SK-N-MC (cell line): Measurements from ENCODE around the gene CEP104.
"Not testable (repeated sequence)": the region's sequence is repeated elsewhere in the genome, so short reads cannot be mapped to it uniquely, and the experiment has no call there.

Experiments used
- DNase-seq: peaks from one replicate; pipeline ENCODE4 v3.0.0-alpha.2; 2011; ENCODE audit warnings: low read depth, low spot score
- H3K27ac ChIP-seq: fragments of 200-600 bp; sonication (generic); 2 replicates; pipeline ENCODE4 v1.5.1; 2016; ENCODE audit warnings: mixed run types
- H3K36me3 ChIP-seq: fragments of 200-600 bp; sonication (generic); 2 replicates; pipeline ENCODE4 v1.6.1; 2017; ENCODE audit warnings: antibody characterized with exemption, low read length, mixed read lengths; ENCODE audit not compliant: insufficient read depth
- H3K4me3 ChIP-seq: fragments of 200-600 bp; sonication (generic); 2 replicates; pipeline ENCODE4 v1.5.1; 2016
- H3K9ac ChIP-seq: fragments of 200-600 bp; sonication (generic); 2 replicates; pipeline ENCODE4 v1.8.0; 2017; ENCODE audit warnings: mixed run types, mixed read lengths; ENCODE audit not compliant: insufficient read length
- H3K9me3 ChIP-seq: fragments of 200-600 bp; sonication (generic); 2 replicates; pipeline ENCODE4 v1.6.1; 2017; ENCODE audit warnings: low read depth, mild to moderate bottlenecking, antibody characterized with exemption, low read length, moderate library complexity, mixed read lengths
- EZH2 ChIP-seq: fragments of 200-600 bp; sonication (generic); IDR thresholded peaks from one replicate; pipeline ENCODE4 v1.6.1; 2017; ENCODE audit warnings: antibody characterized with exemption
- FOXP2 ChIP-seq: optimal IDR thresholded peaks from 2 replicates; pipeline ENCODE3; 2011; ENCODE audit warnings: mild to moderate bottlenecking, moderate library complexity; ENCODE audit not compliant: insufficient read depth; ENCODE audit errors: extremely low read length, control extremely low read depth
- POLR2AphosphoS5 ChIP-seq: IDR thresholded peaks from 2 replicates; pipeline ENCODE4 v1.6.1; 2012; ENCODE audit warnings: mild to moderate bottlenecking, low read depth, low read length, borderline replicate concordance

The CEP104 gene

DNA sequence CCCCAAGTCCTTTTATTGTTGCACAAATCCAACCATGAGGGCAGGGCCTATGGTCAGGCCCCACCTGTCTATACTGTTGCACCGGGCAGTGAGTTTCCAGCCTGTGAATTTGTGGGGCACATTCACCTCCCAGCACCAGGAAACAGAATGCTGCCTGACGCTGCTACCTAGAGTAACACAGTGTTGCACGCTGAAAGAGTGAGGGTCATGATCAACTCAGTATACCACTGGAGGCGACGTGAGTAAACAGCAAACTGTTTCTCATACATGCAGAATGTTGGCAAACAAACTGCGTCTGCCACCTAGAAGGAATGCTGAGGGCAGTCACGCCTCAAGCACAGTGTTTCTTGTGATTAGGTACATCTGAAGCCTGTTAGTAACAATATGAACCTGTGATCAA lies 47.3 kb downstream of the CEP104 start:
- no peak for TF ChIP-seq POLR2AphosphoS5
- no peak for TF ChIP-seq FOXP2
- TF ChIP-seq EZH2, result no peak
- no peaks in the 10 kb centered on the region for H3K9me3 ChIP-seq
- H3K4me3 ChIP-seq, result no peak overlapping the region
- DNase-seq, result no peak
- no peaks in the 10 kb centered on the region for H3K36me3 ChIP-seq
- no peak overlapping the region for H3K27ac ChIP-seq
- no peak overlapping the region for H3K9ac ChIP-seq

DNA sequence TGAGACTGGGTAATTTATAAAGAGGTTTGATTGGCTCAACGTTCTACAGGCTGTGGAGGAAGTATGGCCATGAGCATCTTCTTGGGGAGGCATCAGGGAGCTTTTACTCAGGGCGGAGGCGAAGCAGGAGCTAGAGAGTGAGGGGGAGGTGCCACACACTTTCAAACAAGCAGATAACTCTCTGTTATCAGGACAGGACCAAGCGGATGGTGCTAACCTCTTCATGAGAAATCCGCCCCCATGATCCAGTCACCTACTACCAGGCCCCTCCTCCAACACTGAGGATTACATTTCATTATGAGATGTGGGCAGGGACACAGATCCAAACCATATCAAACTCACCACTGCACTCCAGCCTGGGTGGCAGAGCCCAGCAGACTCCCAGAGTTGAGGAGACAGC lies 49.2 kb downstream of the CEP104 start:
- Histone ChIP-seq H3K9ac (no peak overlapping the region), H3K36me3 (no peaks in the 10 kb centered on the region), H3K27ac (no peak overlapping the region), H3K9me3 (no peaks in the 10 kb centered on the region), H3K4me3 (no peak overlapping the region)
- DNase-seq, result no peak
- TF ChIP-seq POLR2AphosphoS5, result no peak
- no peak for TF ChIP-seq EZH2
- TF ChIP-seq FOXP2, result no peak

DNA sequence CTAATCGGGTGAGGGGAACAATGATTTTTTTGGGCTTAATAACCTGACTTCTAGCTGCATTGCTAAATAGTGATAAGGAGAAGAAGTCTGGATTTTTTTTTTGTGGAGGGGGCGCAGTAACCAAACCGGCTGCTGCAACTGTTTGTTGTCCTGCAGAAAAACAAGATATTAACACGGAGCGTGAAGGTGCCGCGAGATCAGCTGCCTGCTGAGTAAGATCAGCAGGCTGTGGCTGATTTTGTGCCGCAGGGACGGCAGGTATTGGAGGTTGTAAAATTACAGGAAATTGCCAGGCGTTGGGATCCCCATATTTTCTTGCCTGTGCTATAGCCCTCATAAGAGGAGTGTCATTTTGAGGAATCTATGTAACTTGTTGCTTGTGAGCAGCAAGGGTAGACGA lies 52.0 kb downstream of the CEP104 start:
- Histone ChIP-seq H3K9ac (no peak overlapping the region), H3K27ac (no peak overlapping the region), H3K9me3 (no peaks in the 10 kb centered on the region), H3K4me3 (no peak overlapping the region), H3K36me3 (no peaks in the 10 kb centered on the region)
- no peak for DNase-seq
- TF ChIP-seq EZH2 (no peak), POLR2AphosphoS5 (no peak), FOXP2 (no peak)

DNA sequence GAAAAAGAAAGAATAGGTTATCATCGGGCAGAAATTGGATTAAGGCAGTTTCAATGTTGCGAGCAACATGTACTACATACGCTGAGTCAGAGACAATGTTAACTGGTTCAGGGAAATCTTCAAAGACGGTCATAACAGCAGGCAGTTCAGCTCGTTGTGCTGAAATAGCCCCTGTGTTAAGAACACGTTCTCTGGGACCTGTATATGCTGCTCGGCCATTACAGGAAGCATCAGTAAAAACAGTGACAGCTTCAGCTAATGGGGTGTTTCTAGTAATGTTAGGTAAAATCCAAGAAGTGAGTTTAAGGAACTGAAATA lies 52.4 kb downstream of the CEP104 start:
- not testable (repeated sequence) for H3K36me3 ChIP-seq, H3K27ac ChIP-seq, DNase-seq, H3K9me3 ChIP-seq, H3K4me3 ChIP-seq, H3K9ac ChIP-seq

DNA sequence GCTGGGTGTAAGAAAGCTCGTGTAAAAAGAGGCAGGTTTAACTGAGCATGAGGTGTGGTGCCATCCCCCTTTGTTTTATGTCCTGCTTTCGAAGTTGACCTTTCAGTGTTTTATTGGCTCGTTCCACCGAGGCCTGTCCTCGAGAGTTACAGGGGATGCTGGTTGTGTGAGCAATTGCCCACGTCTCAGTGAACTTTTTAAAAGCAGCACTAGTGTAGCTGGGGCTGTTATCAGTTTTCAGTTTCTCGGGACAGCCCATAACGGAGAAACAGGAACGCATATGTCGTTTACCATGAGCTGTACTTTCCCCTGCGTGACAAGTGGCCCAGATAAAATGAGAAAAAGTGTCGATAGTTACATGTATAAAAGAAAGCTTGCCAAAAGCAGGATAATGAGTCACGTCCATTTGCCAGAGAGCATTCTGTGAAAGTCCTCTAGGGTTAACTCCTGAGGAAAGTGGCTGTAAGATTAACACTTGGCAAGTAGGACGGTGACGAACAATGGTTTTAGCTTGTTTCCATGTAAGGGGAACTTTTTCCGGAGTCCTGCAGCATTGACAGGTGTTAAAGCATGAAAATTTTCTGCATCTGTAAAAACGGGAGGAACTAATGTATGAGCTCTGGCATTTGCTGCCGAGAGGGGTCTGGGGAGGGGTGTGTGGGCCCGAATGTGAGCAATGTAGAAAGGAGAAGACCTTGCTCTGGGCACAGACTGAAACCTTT lies 52.9 kb downstream of the CEP104 start:
- Histone ChIP-seq H3K27ac (no peak overlapping the region), H3K9ac (no peak overlapping the region)
- TF ChIP-seq POLR2AphosphoS5, result no peak
- no peak for TF ChIP-seq EZH2
- no peak for TF ChIP-seq FOXP2

DNA sequence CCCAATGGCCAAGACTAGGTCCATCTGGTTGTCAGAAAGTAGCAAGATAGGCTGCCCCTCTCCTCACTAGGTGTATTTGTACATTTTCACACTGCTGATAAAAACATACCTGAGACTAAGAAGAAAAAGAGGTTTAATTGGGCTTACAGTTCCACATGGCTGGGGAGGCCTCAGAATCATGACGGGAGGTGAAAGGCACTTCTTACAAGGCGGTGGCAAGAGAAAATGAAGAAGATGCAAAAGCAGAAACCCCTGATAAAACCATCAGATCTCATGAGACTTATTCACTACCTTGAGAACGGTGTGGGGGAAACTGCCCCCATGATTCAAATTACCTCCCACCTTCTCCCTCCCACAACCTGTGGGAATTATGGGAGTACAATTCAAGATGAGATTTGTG lies 56.2 kb downstream of the CEP104 start:
- not testable (repeated sequence) for H3K4me3 ChIP-seq, DNase-seq

More for the DNA sequence above, 52.9 kb downstream of the CEP104 start:
- no peak for DNase-seq
- Histone ChIP-seq H3K36me3 (no peaks in the 10 kb centered on the region), H3K4me3 (no peak overlapping the region), H3K9me3 (no peaks in the 10 kb centered on the region)

DNA sequence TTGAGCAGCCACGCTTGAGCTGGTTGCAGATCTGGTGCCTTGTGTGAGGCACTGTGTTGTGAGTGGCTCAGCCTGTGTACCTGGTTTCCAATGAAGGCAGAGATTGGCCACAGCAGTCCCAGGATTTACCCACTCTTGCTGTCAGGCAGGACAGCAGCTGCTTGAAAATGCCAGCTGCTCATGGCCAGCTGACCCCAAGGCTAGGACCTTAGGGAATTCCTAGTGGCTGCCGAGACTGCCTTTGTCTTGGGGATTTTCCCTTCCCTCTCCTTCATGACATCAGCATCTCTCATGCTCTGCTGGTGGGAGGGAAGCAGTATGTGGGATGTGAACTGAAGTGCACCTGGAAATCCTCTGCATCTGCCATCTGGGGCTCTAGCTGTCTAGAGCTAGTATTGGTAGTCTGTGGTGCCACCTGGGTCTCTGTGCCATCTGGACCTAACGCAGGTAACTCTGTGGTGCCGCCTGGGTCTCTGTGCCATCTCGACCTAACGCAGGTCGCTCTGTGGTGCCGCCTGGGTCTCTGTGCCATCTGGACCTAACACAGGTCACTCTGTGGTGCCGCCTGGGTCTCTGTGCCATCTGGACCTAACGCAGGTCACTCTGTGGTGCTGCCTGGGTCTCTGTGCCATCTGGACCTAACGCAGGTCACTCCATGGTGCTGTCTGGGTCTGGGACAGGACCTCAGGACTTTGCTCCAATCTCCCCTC lies 56.9 kb downstream of the CEP104 start:
- no peak overlapping the region for H3K27ac ChIP-seq
- H3K36me3 ChIP-seq, result no peaks in the 10 kb centered on the region
- no peaks in the 10 kb centered on the region for H3K9me3 ChIP-seq
- no peak for TF ChIP-seq EZH2
- no peak for TF ChIP-seq POLR2AphosphoS5
- TF ChIP-seq FOXP2, result no peak
- no peak overlapping the region for H3K4me3 ChIP-seq
- DNase-seq, result no peak
- H3K9ac ChIP-seq, result no peak overlapping the region

More for the DNA sequence above, 56.2 kb downstream of the CEP104 start:
- H3K9ac ChIP-seq, H3K27ac ChIP-seq, H3K36me3 ChIP-seq, H3K9me3 ChIP-seq: not testable (repeated sequence)

DNA sequence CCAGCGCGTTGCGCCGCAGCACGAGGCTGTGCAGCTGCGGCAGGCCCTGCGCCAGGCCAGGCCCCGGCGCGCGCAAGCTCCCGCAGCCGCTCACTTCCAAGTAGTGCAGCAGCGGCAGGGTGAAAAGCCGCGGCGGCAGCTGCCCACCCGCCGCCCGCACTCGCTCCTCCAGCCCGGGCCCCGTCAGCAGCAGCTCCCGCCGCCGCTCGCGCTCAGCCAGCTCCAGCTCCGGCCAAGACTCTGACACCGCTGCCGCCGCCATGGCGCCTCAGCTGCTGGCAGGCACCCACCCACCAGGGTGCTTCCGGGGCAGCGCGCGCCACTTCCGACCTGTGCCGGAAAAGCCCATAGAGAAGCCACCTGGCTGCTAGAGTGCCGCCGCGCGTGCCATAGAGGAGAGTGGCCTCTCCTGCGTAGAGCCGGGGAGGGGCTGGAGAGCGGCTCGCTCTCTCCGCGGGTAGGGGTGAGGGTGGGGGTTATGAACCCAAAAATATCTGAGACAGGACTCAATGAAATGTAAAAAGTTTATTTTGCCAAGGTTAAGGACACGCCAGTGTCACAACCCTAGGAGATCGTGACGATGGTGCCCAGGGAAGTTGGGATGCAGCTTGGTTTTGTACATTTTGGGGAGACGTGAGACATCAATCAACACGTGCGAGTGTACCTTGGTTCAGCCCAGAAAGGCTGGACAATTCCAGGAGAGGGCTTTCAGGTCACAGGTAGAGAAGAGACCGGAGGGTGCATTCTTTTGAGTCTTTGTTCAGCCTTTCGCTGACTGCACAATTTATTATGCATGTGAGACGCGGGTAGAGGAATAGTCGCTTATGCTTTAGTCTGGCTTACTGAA lies 60.6 kb downstream of the CEP104 start, which contains the start of gene LRRC47:
Gene LRRC47, minus strand, starts transcription at position 284 of the 847 bp plus-strand sequence. Its CDS starts 22 bp downstream, at position 262.
- Histone ChIP-seq H3K9ac (peak within 1 kb of the TSS; percentile 94), H3K36me3 (no peaks in the 10 kb centered on the region), H3K27ac (peak within 1 kb of the TSS; percentile 55; the same call in 1 of the 2 replicates)

More for the DNA sequence above, 60.6 kb downstream of the CEP104 start, which contains the start of gene LRRC47:
- Histone ChIP-seq H3K4me3 (peak within 1 kb of the TSS; percentile 98), H3K9me3 (no peaks in the 10 kb centered on the region)
- TF ChIP-seq POLR2AphosphoS5 (peak; percentile 91), FOXP2 (no peak), EZH2 (no peak)
- DNase-seq, result peak; percentile 58
